Left cardiac atrium (tissue), 4 donors: ENCODE measurements around the gene CACNA2D1. TPM values are rescaled to one million over a fixed set of nuclear protein-coding genes. Genes with fewer than 3 reads are reported as not detected.
A peak's percentile ranks its signal among the peaks of the same experiment; 100 is the strongest.
"Not testable (repeated sequence)": the region's sequence is repeated elsewhere in the genome, so short reads cannot be mapped to it uniquely, and the experiment has no call there.

Experiments
- ATAC-seq, 2 donors: fragments of 200-7000 bp; cut with Tn5 transposase; one replicate each; pipeline ENCODE4 v1.9.1; 2020; ENCODE audit warnings: mild to moderate bottlenecking in 2 of 2, moderate library complexity in 2 of 2
- DNase-seq: peaks from one replicate; pipeline ENCODE4 v3.0.0-alpha.2; 2020
- intact Hi-C, 2 donors: fragments of 100-400 bp; cut with DNase I; formaldehyde crosslinking; loops; one replicate each; pipeline versions ENCODE4 v1.14.1 to v1.15.1; 2022 to 2023
- total RNA-seq, 2 donors: library from RNA; stranded (reverse); fragmentation: NEBNext Ultra II Directional; extraction: Animal tissue kit (Norgen Biotek cat#: 25700); gene quantifications; one replicate each; pipeline ENCODE4 v1.2.1, GENCODE V29; 2021
- donor health status: DM: no; HTN: yes; CAD: no.
- donor health status: DM: no; HTN: yes; CAD: no; lungs with severe emphysema.
- donor health status: DM: yes; HTN: yes; CAD: no.
- donor health status: Dilated cardiomyopathy.

The CACNA2D1 gene
- total RNA-seq, 2 donors from 2014 or later = 29.5 to 39.8 TPM

DNA sequence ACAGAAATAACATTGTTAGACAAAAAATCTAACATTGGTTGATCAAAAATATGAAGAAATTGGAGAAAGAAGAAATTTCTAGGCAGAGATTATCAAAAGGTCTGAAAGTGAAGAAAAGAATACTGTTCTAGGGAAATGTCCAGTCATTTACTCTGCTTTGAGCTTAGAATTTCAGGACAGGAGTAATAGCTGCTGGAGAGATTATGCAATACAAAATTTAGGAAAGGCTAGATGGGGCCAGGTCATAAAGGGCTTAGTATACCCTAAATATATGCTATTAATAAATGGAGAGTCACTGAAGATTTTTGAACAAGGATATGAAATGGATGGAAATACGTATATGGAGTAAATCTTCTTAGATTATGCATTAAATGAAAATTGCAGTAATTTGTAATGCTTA, 279.2 kb downstream of the CACNA2D1 start:
- intact Hi-C loops = loop anchor here (10.0 kb wide), 3 partner anchors 110 to 570 kb away; no protein-coding TSS in a partner anchor
- DNase-seq (no peak), ATAC-seq (peak in 1 of 2 donors; percentile 68)

DNA sequence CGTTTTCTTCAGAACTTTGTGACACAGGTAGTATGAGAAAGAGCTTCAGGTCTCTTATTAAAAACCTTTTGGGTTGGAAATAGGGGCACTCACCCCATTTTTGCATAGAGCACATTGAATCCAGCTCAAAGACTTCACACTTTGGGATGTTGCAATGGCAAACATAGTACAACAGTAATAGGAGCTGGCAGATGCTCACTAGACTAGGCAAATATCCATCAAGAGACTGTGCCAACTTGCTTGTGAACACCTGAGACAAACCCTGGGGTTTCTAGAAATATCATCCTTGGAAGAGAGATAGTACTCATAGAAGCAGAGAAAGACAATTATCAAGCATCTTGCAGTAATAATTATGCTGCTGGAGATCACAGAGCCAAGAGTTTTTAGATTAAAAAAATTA, 280.0 kb downstream of the CACNA2D1 start:
- intact Hi-C loops = loop anchor here (10.0 kb wide), 3 partner anchors 109 to 571 kb away; no protein-coding TSS in a partner anchor

GRCh38 chr7:82162289-82162688, 281.3 kb downstream of the CACNA2D1 start:
- DNase-seq (no peak), ATAC-seq (no peak)
- intact Hi-C loops = loop anchor here (10.0 kb wide), 3 partner anchors 107 to 573 kb away; no protein-coding TSS in a partner anchor

More for the DNA sequence above, 280.0 kb downstream of the CACNA2D1 start:
- ATAC-seq (no peak), DNase-seq (no peak)

DNA sequence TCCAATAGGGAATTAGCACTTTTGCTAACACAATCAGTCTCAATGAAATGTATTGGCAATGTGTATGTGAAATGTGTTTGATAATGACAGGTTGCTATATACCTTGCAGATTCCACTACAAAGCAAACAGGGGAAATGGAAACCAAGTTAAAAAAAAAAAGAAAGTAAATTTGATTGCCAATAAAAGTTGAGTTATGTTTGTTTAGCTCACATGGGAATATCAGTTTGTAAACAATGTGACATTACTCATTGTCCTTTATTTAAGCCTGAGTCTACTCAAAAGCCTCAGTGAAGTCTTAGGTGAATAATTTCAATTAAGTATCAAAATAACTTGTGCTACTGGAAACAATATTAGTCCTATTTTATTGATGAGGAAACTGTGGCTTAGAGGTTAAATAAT, 285.2 kb downstream of the CACNA2D1 start:
- DNase-seq (no peak), ATAC-seq (no peak)
- intact Hi-C loops = no loop called here

DNA sequence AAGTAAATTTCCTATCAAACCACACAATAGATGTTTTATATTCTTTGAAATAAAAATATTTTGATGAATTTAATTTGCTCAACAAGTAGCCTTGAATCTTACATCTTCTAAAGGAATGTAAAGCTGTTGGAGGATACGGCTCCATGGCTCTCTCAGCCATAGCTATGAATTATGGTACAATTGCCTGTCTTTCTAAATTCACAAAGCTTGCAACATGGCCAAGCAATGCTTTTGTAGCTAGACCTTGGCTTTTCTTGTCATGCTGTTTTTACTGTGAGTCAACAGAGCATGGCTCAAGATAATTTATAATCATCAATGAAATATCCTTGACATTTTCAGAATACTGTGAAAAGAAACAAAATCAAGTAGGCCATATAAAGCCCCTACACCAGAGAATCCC, 286.7 kb downstream of the CACNA2D1 start:
- no peak for ATAC-seq
- intact Hi-C loops = no loop called here
- no peak for DNase-seq

DNA sequence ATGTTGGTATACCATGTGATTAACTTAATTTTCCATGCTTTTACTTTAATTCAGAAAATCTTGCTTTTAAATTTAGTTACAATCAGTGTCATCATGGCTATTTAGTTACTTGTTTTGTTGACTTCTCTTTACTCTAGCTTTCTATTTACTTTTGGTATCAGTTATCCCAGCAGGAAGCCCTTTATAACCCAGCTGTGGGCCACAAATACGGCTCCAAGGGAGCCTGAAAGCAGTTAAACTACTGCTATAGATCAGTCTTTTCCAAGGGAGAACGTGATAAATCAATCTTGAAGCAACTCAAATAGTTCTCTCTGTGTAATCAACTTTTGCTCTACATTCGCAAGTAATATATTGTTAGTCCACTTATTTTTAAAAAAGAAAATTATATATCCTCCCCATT, 287.4 kb downstream of the CACNA2D1 start:
- ATAC-seq = no peak
- intact Hi-C loops = no loop called here
- DNase-seq = no peak

GRCh38 chr7:82154728-82155127, 288.8 kb downstream of the CACNA2D1 start:
- intact Hi-C loops = no loop called here
- ATAC-seq (no peak), DNase-seq (no peak)

GRCh38 chr7:82153776-82154175, 289.8 kb downstream of the CACNA2D1 start:
- intact Hi-C loops = no loop called here

GRCh38 chr7:82152858-82153257, 290.7 kb downstream of the CACNA2D1 start:
- DNase-seq (no peak), ATAC-seq (no peak)
- intact Hi-C loops = no loop called here

More at GRCh38 chr7:82153776-82154175, 289.8 kb downstream of the CACNA2D1 start:
- ATAC-seq = no peak
- DNase-seq = no peak

DNA sequence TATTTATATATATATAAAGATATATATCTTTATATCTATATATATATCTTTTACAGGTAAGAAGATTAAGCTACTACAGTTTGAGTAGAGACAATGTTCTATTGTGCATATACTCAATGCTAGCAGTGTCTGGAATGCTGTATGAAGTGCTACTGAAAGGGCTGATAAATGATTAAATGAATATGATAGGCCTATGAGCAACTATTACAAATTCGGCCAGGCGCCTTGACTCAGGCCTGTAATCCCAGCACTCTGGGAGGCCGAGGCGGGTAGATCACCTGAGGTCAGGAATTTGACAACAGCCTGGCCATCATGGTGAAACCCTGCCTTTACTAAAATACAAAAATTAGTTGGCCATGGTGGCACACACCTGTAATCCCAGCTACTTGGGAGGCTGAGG, 297.1 kb downstream of the CACNA2D1 start:
- DNase-seq (no peak), ATAC-seq (no peak)
- intact Hi-C loops = no loop called here

- intact Hi-C loops = no loop called here
- DNase-seq = no peak
- no peak for ATAC-seq
Measured at GRCh38 chr7:82142263-82142864, 301.2 kb downstream of the CACNA2D1 start.

DNA sequence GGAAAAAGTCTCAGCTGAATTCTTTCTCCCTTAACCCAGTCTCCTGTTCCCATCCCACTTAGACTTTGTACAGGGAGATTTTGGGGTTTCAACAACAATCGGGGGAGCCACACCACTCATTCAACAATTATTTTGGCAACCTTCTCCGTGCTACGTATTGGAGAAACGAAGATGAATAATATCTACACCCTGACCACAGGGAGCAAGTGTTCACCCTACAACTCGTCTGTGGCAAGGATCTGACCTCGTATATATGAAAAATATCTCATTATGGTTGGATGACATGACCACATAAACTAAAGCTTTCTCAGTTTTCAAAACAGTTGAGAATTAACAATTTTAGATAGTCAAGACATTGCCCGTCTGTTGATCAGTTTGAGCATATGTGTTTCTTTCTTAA, 302.1 kb downstream of the CACNA2D1 start:
- intact Hi-C loops = no loop called here
- ATAC-seq (no peak), DNase-seq (no peak)

- intact Hi-C loops, DNase-seq, ATAC-seq: not testable (repeated sequence)
Measured at GRCh38 chr7:82140608-82141007, 303.0 kb downstream of the CACNA2D1 start.

- intact Hi-C loops = no loop called here
- DNase-seq (no peak), ATAC-seq (no peak)
Measured at GRCh38 chr7:82131215-82131614, 312.4 kb downstream of the CACNA2D1 start.

DNA sequence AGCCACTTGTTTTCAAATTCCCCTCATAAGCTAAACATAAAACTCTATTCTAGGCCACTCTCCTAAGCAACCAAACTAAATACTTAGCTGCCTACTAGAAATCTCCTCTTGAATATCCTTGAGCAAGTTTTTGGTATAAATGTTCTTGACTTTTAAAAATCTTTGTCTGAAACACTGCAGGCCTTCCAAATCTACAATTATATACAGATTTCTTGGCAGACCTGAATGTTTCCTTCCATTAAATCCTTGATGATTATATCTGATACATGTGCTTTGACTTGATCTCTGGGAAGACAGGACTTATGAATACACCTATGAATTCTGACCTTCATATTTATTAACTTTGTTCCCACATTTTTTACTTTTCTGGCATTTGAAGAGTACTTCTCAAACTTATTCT, 314.5 kb downstream of the CACNA2D1 start:
- ATAC-seq (no peak), DNase-seq (no peak)
- intact Hi-C loops = no loop called here

GRCh38 chr7:82128546-82128945, 315.0 kb downstream of the CACNA2D1 start:
- DNase-seq (no peak), ATAC-seq (no peak)
- intact Hi-C loops = no loop called here

DNA sequence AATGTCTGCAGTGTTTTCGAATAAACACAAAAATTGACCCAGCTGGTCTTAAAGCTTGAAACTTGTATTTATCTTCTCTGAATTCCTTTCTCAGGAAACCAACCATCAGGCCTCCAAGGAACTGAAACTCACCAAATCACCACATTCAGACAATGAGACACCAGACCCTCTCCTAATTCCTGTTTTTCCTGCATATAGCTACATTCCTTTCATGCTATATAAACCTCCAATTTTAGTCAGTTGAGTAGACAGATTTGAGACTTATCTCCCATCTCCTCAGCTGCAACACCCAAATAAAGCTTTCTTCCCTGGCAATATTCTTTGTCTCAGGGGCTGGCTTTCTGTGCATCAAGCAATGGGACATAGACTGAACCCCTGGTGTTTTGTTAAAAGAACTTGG, 317.0 kb downstream of the CACNA2D1 start:
- intact Hi-C loops = no loop called here
- ATAC-seq (no peak), DNase-seq (no peak)

GRCh38 chr7:82124445-82124844, 319.1 kb downstream of the CACNA2D1 start:
- intact Hi-C loops = no loop called here
- no peak for ATAC-seq
- no peak for DNase-seq

DNA sequence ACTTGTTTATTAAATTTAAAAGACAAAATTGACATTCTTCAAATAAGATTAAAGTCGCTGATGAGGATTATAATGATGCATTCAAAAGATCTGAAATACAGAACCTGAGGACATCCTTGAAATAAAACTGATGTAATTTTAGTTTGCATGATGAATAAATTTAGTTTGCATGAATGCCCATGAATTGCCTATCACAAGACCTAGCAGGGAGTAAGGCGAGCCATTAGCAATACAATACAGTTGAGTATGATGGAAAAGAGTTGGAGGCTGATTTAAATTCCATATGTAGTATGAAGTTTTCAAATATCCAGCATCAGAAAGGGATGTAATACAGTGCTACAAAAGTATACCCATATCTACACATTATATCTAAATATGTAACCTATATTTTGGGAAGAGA, 321.3 kb downstream of the CACNA2D1 start:
- DNase-seq (no peak), ATAC-seq (no peak)
- intact Hi-C loops = no loop called here

- intact Hi-C loops = no loop called here
- ATAC-seq (no peak), DNase-seq (no peak)
Measured at GRCh38 chr7:82114237-82114636, 329.3 kb downstream of the CACNA2D1 start.

- no peak for DNase-seq
- ATAC-seq = no peak
- intact Hi-C loops = no loop called here
Measured at GRCh38 chr7:82110146-82110840, 333.3 kb downstream of the CACNA2D1 start.
